Heart left ventricle (tissue), 16 donors: ENCODE results near the gene FAM20C. TPM values are rescaled to one million over a fixed set of nuclear protein-coding genes. Genes with fewer than 3 reads are reported as not detected.

Experiments used
- ATAC-seq, 4 donors: fragments of 200-7000 bp; cut with Tn5 transposase; one replicate each; pipeline ENCODE4 v1.9.1; 2020 to 2022; ENCODE audit warnings: moderate library complexity in 4 of 4, mild to moderate bottlenecking in 3 of 4, moderate number of reproducible peaks in 1 of 4
- DNase-seq, 5 donors: peaks; one replicate each; pipeline ENCODE4 v3.0.0-alpha.2; 2020
- H3K27ac ChIP-seq, 12 donors: fragments of 200-600 bp; sonication (generic) in 4 of 12; one replicate each; pipeline versions ENCODE4 v1.5.0 to v1.8.0; 2016 to 2022; ENCODE audit warnings: mild to moderate bottlenecking in 2 of 12
- H3K27me3 ChIP-seq, 9 donors: fragments of 200-600 bp; sonication (generic) in 2 of 9; one replicate each; pipeline versions ENCODE4 v1.5.1 to v1.8.0; 2016 to 2022; ENCODE audit warnings: mild to moderate bottlenecking in 3 of 9
- H3K36me3 ChIP-seq, 9 donors: fragments of 200-600 bp; sonication (generic) in 2 of 9; one replicate each; pipeline versions ENCODE4 v1.5.0 to v1.8.0; 2018 to 2022; ENCODE audit warnings: mild to moderate bottlenecking in 2 of 9
- H3K4me1 ChIP-seq, 12 donors: fragments of 200-600 bp; sonication (generic) in 4 of 12; one replicate each; pipeline versions ENCODE4 v1.5.0 to v1.8.0; 2016 to 2022; ENCODE audit warnings: mild to moderate bottlenecking in 3 of 12
- H3K4me3 ChIP-seq, 12 donors: fragments of 200-600 bp; sonication (generic) in 4 of 12; one replicate each; pipeline versions ENCODE4 v1.5.0 to v1.8.0; 2017 to 2022; ENCODE audit warnings: mild to moderate bottlenecking in 9 of 12, moderate library complexity in 4 of 12
- H3K9me3 ChIP-seq, 12 donors: fragments of 200-600 bp; sonication (generic) in 4 of 12; one replicate each; pipeline versions ENCODE4 v1.5.0 to v1.8.0; 2016 to 2022; ENCODE audit warnings: mild to moderate bottlenecking in 1 of 12
- CTCF ChIP-seq, 12 donors: fragments of 200-600 bp; sonication (generic) in 4 of 12; IDR thresholded peaks; one replicate each; pipeline versions ENCODE4 v1.5.0 to v1.8.0; 2018 to 2022; ENCODE audit warnings: antibody characterized with exemption in 12 of 12, mild to moderate bottlenecking in 5 of 12
- POLR2A ChIP-seq, 2 donors: fragments of 450-650 bp; IDR thresholded peaks; one replicate each; pipeline ENCODE4 v1.6.1; 2017; ENCODE audit warnings: antibody characterized with exemption in 2 of 2, mild to moderate bottlenecking in 2 of 2, moderate library complexity in 2 of 2
- WGBS, 4 donors: extraction: QIAGEN DNeasy Blood & Tissue Kit in 2 of 4; methylation state at CpG; one replicate each; pipeline versions ENCODE4 v1.1.5 to v1.1.7; 2013 to 2018; 5-methylcytosine and 5-hydroxymethylcytosine counted together
- intact Hi-C, 10 donors: fragments of 100-400 bp; cut with DNase I; formaldehyde crosslinking; loops; one replicate each; pipeline versions ENCODE4 v1.11.1 to v1.14.2; 2022
- long read RNA-seq, 3 donors: library from polyadenylated mRNA; unstranded; transcript quantifications; one replicate each; pipeline ENCODE4 v2.0.0, GENCODE V29; 2020 to 2021
- polyA plus RNA-seq, 2 donors: library from polyadenylated mRNA; stranded (reverse); fragments of 200-250 nt; gene quantifications; one replicate each; pipeline ENCODE4 v1.2.3, GENCODE V29; 2013
- total RNA-seq, 9 donors: library from RNA; depleted of rRNA in 2 of 9; stranded (reverse); fragments of >200 nt in 2 of 9; fragmentation: NEBNext Ultra II Directional in 3 of 9; extraction: Animal tissue kit (Norgen Biotek cat#: 25700) in 3 of 9; gene quantifications; one replicate each; pipeline versions ENCODE4 v1.1.0 to v1.2.4, GENCODE V29; 2016 to 2023
- donor health status: ischemic (EF 13 %, LVEDD 7.1; RV severe dilation, severe dysfunction).
- donor health status: healthy with polysubstance abuse.
- donor health status: DM: no; HTN: yes; CAD: no.
- donor health status: DM: no; HTN: no; CAD: no.
- donor health status: ischemic (EF 25% LVEDD 6.9; RV normal size, moderate dysfunction).
- donor health status: ischemic (EF 25% LVEDD 5.7; RV mildly dilated, moderate dysfunction).
- donor health status: healthy.
- donor health status: DM: yes; HTN: yes; CAD: no.
- donor health status: ischemic (EF 35%, LVEDD 5.7; RV mildly dilated, moderate dysfunction).
- donor health status: nonischemic (EF 11% LVEDD 7.7; RV severe dilation, severe dysfunction).
- donor health status: DM: yes; HTN: yes; CAD: no.
- donor health status: PGD.
- donor health status: ischemic (EF 29% LVEDD 5.4; RV normal size, mild dysfunction).
- donor health status: nonischemic (EF 23%, LVEDD 6.1; RV moderate dilation, normal function).

Gene FAM20C
- 10 to 100 TPM; 16.7 to 52.0 (median 21.0) TPM for total RNA-seq
- 10 to 100 TPM; 11.1 to 21.0 TPM for polyA plus RNA-seq
- long read RNA-seq, donor 1, transcript FAM20C-201 (10 exons, 2,751 nt) = major isoform, 55 of 74 reads
- long read RNA-seq, donor 1, partial matches to known transcripts = 12 of 74 reads
- long read RNA-seq, donor 1, other reads (novel, unspliced or antisense) = 5 of 74 reads
- long read RNA-seq, donor 2, transcript FAM20C-201 (10 exons, 2,751 nt) = major isoform, 9 of 26 reads
- long read RNA-seq, donor 2, partial matches to known transcripts = 14 of 26 reads
- long read RNA-seq, donor 2, other reads (novel, unspliced or antisense) = 3 of 26 reads
- long read RNA-seq, donor 3, transcript FAM20C-201 (10 exons, 2,751 nt) = major isoform, 60 of 78 reads
- long read RNA-seq, donor 3, partial matches to known transcripts = 12 of 78 reads
- long read RNA-seq, donor 3, other reads (novel, unspliced or antisense) = 5 of 78 reads

GRCh38 chr7:191981-192649 is at the start of gene FAM20C:
Gene FAM20C (plus strand): TSS chr7:192571. CDS start chr7:193200, 629 bp downstream.
- Histone ChIP-seq H3K27ac (peak within 1 kb of the TSS; percentile 68 to 96 (median 91)), H3K4me3 (peak within 1 kb of the TSS; percentile 59 to 96 (median 74)), H3K9me3 (no peaks in the 10 kb centered on the region), H3K36me3 (peaks cover 0 to 23% (median 19%) of the 10 kb centered on the region in 9 donors), H3K27me3 (peaks cover 0 to 7% (median 0%) of the 10 kb centered on the region in 9 donors), H3K4me1 (peaks cover 0 to 53% (median 29%) of the 10 kb centered on the region in 12 donors)
- TF ChIP-seq POLR2A (IDR thresholded peaks at IDR 0.05) (peak; percentile 80 to 91), CTCF (IDR thresholded peaks at IDR 0.05) (peak in 1 of 12 donors; percentile 5)
- DNase-seq = peak; percentile 88 to 94 (median 89)
- 0 to 1% (median 1%) methylated on average over 9 to 89 of the region's 89 CpGs; no CpG with 5 or more reads in 1 of the 4 donors for WGBS, 4 donors
- ATAC-seq = peak; percentile 77 to 89 (median 87)
- intact Hi-C loops = loop anchor here in 8 of 10 donors (1.0 to 5.0 kb wide), 5 partner anchors 38 to 45 kb away; no protein-coding TSS in a partner anchor

- no peaks in the 10 kb centered on the region for H3K9me3 ChIP-seq
- ATAC-seq (no peak), DNase-seq (peak in 2 of 5 donors; percentile 20 to 60)
- H3K36me3 ChIP-seq = no peaks in the 10 kb centered on the region
- H3K27me3 ChIP-seq = no peaks in the 10 kb centered on the region
- H3K4me3 ChIP-seq = no peak overlapping the region
- peaks cover 0 to 21% (median 11%) of the 10 kb centered on the region in 12 donors for H3K4me1 ChIP-seq
- H3K27ac ChIP-seq = peak overlapping the region in 6 of 12 donors; percentile 39 to 75 (median 58)
- intact Hi-C loops = no loop called here
- WGBS, 4 donors = 90 to 93% (median 91%) methylated on average over 22 of the region's 22 CpGs
- TF ChIP-seq POLR2A (IDR thresholded peaks at IDR 0.05) (no peak), CTCF (IDR thresholded peaks at IDR 0.05) (no peak)
These were observed 49.1 kb upstream of the FAM20C start for GRCh38 chr7:143145-143751.

- ATAC-seq (no peak), DNase-seq (peak in 2 of 5 donors; percentile 25 to 48)
- Histone ChIP-seq H3K4me3 (no peak overlapping the region), H3K9me3 (no peaks in the 10 kb centered on the region), H3K4me1 (peaks cover 0 to 27% (median 12%) of the 10 kb centered on the region in 12 donors), H3K27me3 (no peaks in the 10 kb centered on the region), H3K27ac (peak overlapping the region in 1 of 12 donors; percentile 24), H3K36me3 (no peaks in the 10 kb centered on the region)
- TF ChIP-seq CTCF (IDR thresholded peaks at IDR 0.05) (no peak), POLR2A (IDR thresholded peaks at IDR 0.05) (no peak)
- intact Hi-C loops = no loop called here
- 87 to 91% (median 90%) methylated on average over 12 of the region's 12 CpGs for WGBS, 4 donors
These were observed 48.4 kb upstream of the FAM20C start for GRCh38 chr7:143811-144453.
